ENCODE results near the gene AP5Z1.

DNA sequence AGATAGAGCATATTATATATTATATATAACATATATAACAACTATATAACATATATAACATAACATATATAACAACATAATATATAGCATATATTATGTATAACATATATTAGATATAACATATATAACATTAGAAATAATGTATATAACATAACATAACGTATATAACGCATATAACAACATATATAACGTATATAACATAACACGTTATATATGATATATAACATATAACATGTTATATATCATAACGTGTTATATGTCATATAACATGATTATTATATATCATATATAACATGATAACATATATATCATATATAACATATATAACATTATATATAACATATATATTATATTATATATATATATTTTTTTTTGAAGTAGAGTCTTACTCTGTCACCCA, 3.7 kb downstream of the AP5Z1 start:
- TF ChIP-seq EZH2phosphoT487 (IDR thresholded peaks at IDR 0.05; ENCODE audit: insufficient read depth, low read depth) (no peak), EZH2 (IDR thresholded peaks at IDR 0.05; ENCODE audit: insufficient read depth, poor library complexity, severe bottlenecking) (no peak)

Data from GM23248 (cell line).